ENCODE data around the gene HIGD2A. TPM values are rescaled to one million over a fixed set of nuclear protein-coding genes. Genes with fewer than 3 reads are reported as not detected.

Gene HIGD2A
- total RNA-seq, 1 experiment from 2014 or later: 72.6 TPM

GRCh38 chr5:176413709-176414191, 25.2 kb downstream of the HIGD2A start:
- no peak for DNase-seq
- no peak for TF ChIP-seq CTCF (IDR thresholded peaks at IDR 0.05; ENCODE audit: unreplicated experiment)
- BruUV-seq (replicated peaks): no TSS peak
- H3K9me3 Mint-ChIP-seq (ENCODE audit: low read depth, unreplicated experiment): no peaks in the 10 kb centered on the region
- peaks cover 57% of the 10 kb centered on the region for H3K4me1 Mint-ChIP-seq (ENCODE audit: low read depth, unreplicated experiment)
- H3K36me3 Mint-ChIP-seq (ENCODE audit: insufficient read depth, unreplicated experiment): peaks cover 40% of the 10 kb centered on the region
- no peak overlapping the region for H3K27ac Mint-ChIP-seq (ENCODE audit: unreplicated experiment)
- intact Hi-C loops (cut with micrococcal nuclease; ENCODE audit: unreplicated experiment): loop anchor here (10.0 kb wide), 1 partner anchor 201 kb away; the partner anchor contains the start of gene GPRIN1
- no peak overlapping the region for H3K4me3 Mint-ChIP-seq (ENCODE audit: low read depth, unreplicated experiment)
- no peaks in the 10 kb centered on the region for H3K27me3 Mint-ChIP-seq (ENCODE audit: unreplicated experiment)
- CTCF ChIA-PET: no interaction called here

- H3K4me3 Mint-ChIP-seq (ENCODE audit: low read depth, unreplicated experiment): peak overlapping the region; percentile 79
- no peak overlapping the region for H3K27ac Mint-ChIP-seq (ENCODE audit: unreplicated experiment)
- H3K36me3 Mint-ChIP-seq (ENCODE audit: insufficient read depth, unreplicated experiment): peaks cover 38% of the 10 kb centered on the region
- H3K4me1 Mint-ChIP-seq (ENCODE audit: low read depth, unreplicated experiment): peaks cover 63% of the 10 kb centered on the region
- no peaks in the 10 kb centered on the region for H3K27me3 Mint-ChIP-seq (ENCODE audit: unreplicated experiment)
- BruUV-seq (replicated peaks): TSS peak; percentile 68
- DNase-seq: no peak
- intact Hi-C loops (cut with micrococcal nuclease; ENCODE audit: unreplicated experiment): loop anchor here (5.0 to 10.0 kb wide), 2 partner anchors 123 to 200 kb away; partner anchors contain the start of genes GPRIN1 and RNF44
- no peak for TF ChIP-seq CTCF (IDR thresholded peaks at IDR 0.05; ENCODE audit: unreplicated experiment)
- H3K9me3 Mint-ChIP-seq (ENCODE audit: low read depth, unreplicated experiment): no peaks in the 10 kb centered on the region
- CTCF ChIA-PET: interaction anchor here (0.5 kb wide), 1 partner anchor 14 kb away, joined by 3 read pairs; no protein-coding TSS in a partner anchor
Measured at GRCh38 chr5:176414704-176415103, 26.2 kb downstream of the HIGD2A start.

GRCh38 chr5:176415240-176415951, 26.8 kb downstream of the HIGD2A start:
- CTCF ChIA-PET: interaction anchor here (0.6 to 3.6 kb wide), 3 partner anchors 33 to 88 kb away, joined by 3 to 31 read pairs (median 4); partner anchors contain the start of gene FAF2
- intact Hi-C loops (cut with micrococcal nuclease; ENCODE audit: unreplicated experiment): loop anchor here (5.0 to 10.0 kb wide), 2 partner anchors 122 to 199 kb away; partner anchors contain the start of genes GPRIN1 and RNF44
- Mint-ChIP-seq H3K27me3 (ENCODE audit: unreplicated experiment) (no peaks in the 10 kb centered on the region), H3K9me3 (ENCODE audit: low read depth, unreplicated experiment) (peaks cover 1% of the 10 kb centered on the region), H3K4me1 (ENCODE audit: low read depth, unreplicated experiment) (peaks cover 60% of the 10 kb centered on the region), H3K27ac (ENCODE audit: unreplicated experiment) (peak overlapping the region; percentile 47), H3K4me3 (ENCODE audit: low read depth, unreplicated experiment) (peak overlapping the region; percentile 79), H3K36me3 (ENCODE audit: insufficient read depth, unreplicated experiment) (peaks cover 34% of the 10 kb centered on the region)
- TF ChIP-seq CTCF (IDR thresholded peaks at IDR 0.05; ENCODE audit: unreplicated experiment): no peak
- no peak for DNase-seq
- no TSS peak for BruUV-seq (replicated peaks)

GRCh38 chr5:176415952-176416924, 27.7 kb downstream of the HIGD2A start, which contains the start of gene CLTB:
TSS of gene CLTB (minus strand) at chr5:176416539. CDS start at chr5:176416363, 176 bp downstream.
- no peaks in the 10 kb centered on the region for H3K27me3 Mint-ChIP-seq (ENCODE audit: unreplicated experiment)
- peak; percentile 73 for TF ChIP-seq CTCF (IDR thresholded peaks at IDR 0.05; ENCODE audit: unreplicated experiment)
- no TSS peak for BruUV-seq (replicated peaks)
- peak within 1 kb of the TSS; percentile 78 for H3K27ac Mint-ChIP-seq (ENCODE audit: unreplicated experiment)
- peak within 1 kb of the TSS; percentile 79 for H3K4me3 Mint-ChIP-seq (ENCODE audit: low read depth, unreplicated experiment)
- H3K36me3 Mint-ChIP-seq (ENCODE audit: insufficient read depth, unreplicated experiment): peaks cover 30% of the 10 kb centered on the region
- H3K9me3 Mint-ChIP-seq (ENCODE audit: low read depth, unreplicated experiment): peaks cover 4% of the 10 kb centered on the region
- CTCF ChIA-PET: interaction anchor here (0.6 to 3.6 kb wide), 6 partner anchors 12 to 87 kb away, joined by 3 to 31 read pairs (median 3); partner anchors contain the start of gene FAF2
- DNase-seq: peak; percentile 94
- intact Hi-C loops (cut with micrococcal nuclease; ENCODE audit: unreplicated experiment): loop anchor here (2.0 to 10.0 kb wide), 3 partner anchors 33 to 199 kb away; partner anchors contain the start of genes FAF2, GPRIN1 and RNF44
- peaks cover 51% of the 10 kb centered on the region for H3K4me1 Mint-ChIP-seq (ENCODE audit: low read depth, unreplicated experiment)
